ENCODE measurements around the gene CBARP. TPM values are rescaled to one million over a fixed set of nuclear protein-coding genes. Genes with fewer than 3 reads are reported as not detected.

Gene CBARP
- total RNA-seq, 1 donor from 2014 or later: 1.0 TPM

- Histone ChIP-seq H3K36me3 (peaks cover 7% of the 10 kb centered on the region), H3K27ac (peak overlapping the region; percentile 95), H3K4me3 (no peak overlapping the region), H3K9me3 (no peaks in the 10 kb centered on the region), H3K4me1 (peaks cover 71% of the 10 kb centered on the region), H3K27me3 (no peaks in the 10 kb centered on the region)
- DNase-seq (no peak), ATAC-seq (no peak)
- no peak for TF ChIP-seq CTCF (IDR thresholded peaks at IDR 0.05)
- intact Hi-C loops (cut with DNase I): no loop called here
Measured at GRCh38 chr19:1262623-1263123, 24.9 kb upstream of the CBARP start.

GRCh38 chr19:1261798-1262622 lies 24.2 kb upstream of the CBARP start:
- peaks cover 13% of the 10 kb centered on the region for H3K36me3 ChIP-seq
- H3K9me3 ChIP-seq: no peaks in the 10 kb centered on the region
- H3K27me3 ChIP-seq: no peaks in the 10 kb centered on the region
- peak; percentile 55 for ATAC-seq
- intact Hi-C loops (cut with DNase I): no loop called here
- peak overlapping the region; percentile 76 for H3K4me3 ChIP-seq
- TF ChIP-seq CTCF (IDR thresholded peaks at IDR 0.05): no peak
- H3K27ac ChIP-seq: peak overlapping the region; percentile 95
- DNase-seq: peak; percentile 95
- peaks cover 71% of the 10 kb centered on the region for H3K4me1 ChIP-seq

GRCh38 chr19:1261538-1261797 lies 23.7 kb upstream of the CBARP start:
- TF ChIP-seq CTCF (IDR thresholded peaks at IDR 0.05): no peak
- H3K4me3 ChIP-seq: peak overlapping the region; percentile 76
- H3K36me3 ChIP-seq: peaks cover 19% of the 10 kb centered on the region
- no peaks in the 10 kb centered on the region for H3K9me3 ChIP-seq
- H3K4me1 ChIP-seq: peaks cover 72% of the 10 kb centered on the region
- DNase-seq (peak; percentile 73), ATAC-seq (no peak)
- no peaks in the 10 kb centered on the region for H3K27me3 ChIP-seq
- H3K27ac ChIP-seq: peak overlapping the region; percentile 95
- intact Hi-C loops (cut with DNase I): no loop called here

- Histone ChIP-seq H3K4me3 (peak overlapping the region; percentile 76), H3K27me3 (no peaks in the 10 kb centered on the region), H3K4me1 (peaks cover 70% of the 10 kb centered on the region), H3K27ac (peak overlapping the region; percentile 95), H3K9me3 (no peaks in the 10 kb centered on the region), H3K36me3 (peaks cover 24% of the 10 kb centered on the region)
- ATAC-seq (peak; percentile 83), DNase-seq (peak; percentile 98)
- intact Hi-C loops (cut with DNase I): no loop called here
- peak; percentile 6 for TF ChIP-seq CTCF (IDR thresholded peaks at IDR 0.05)
Measured at GRCh38 chr19:1260749-1261537, 23.1 kb upstream of the CBARP start.

GRCh38 chr19:1259876-1260748 lies 22.3 kb upstream of the CBARP start:
- Histone ChIP-seq H3K27me3 (no peaks in the 10 kb centered on the region), H3K36me3 (peaks cover 32% of the 10 kb centered on the region), H3K9me3 (no peaks in the 10 kb centered on the region), H3K4me1 (peaks cover 71% of the 10 kb centered on the region), H3K27ac (peak overlapping the region; percentile 95), H3K4me3 (peak overlapping the region; percentile 76)
- intact Hi-C loops (cut with DNase I): no loop called here
- peak; percentile 0 for ATAC-seq
- peak; percentile 82 for DNase-seq
- no peak for TF ChIP-seq CTCF (IDR thresholded peaks at IDR 0.05)

Measured in upper lobe of right lung (tissue), 1 donor.